Activated CD8-positive, alpha-beta T cell treated with anti-CD3 and anti-CD28 coated beads for 36 hours (primary cell): Measurements from ENCODE around the gene SIAE. TPM values are rescaled to one million over a fixed set of nuclear protein-coding genes. Genes with fewer than 3 reads are reported as not detected.
A peak's percentile ranks its signal among the peaks of the same experiment; 100 is the strongest.

Source experiments
- ATAC-seq: fragments of 200-7000 bp; cut with Tn5 transposase; one replicate; pipeline ENCODE4 v1.10.0; 2021; ENCODE audit warnings: mild to moderate bottlenecking, moderate library complexity
- CTCF ChIA-PET: fragments of 350-600 bp; sonication (Branson Sonifier 250); formaldehyde crosslinking; loops from one replicate; lab custom pipeline; 2021; ENCODE audit warnings: antibody characterized with exemption; lab: Charles Lee
- POLR2A ChIA-PET: fragments of 350-600 bp; sonication (Branson Sonifier 250); formaldehyde crosslinking; loops from one replicate; lab custom pipeline; 2021; ENCODE audit warnings: antibody characterized with exemption; lab: Charles Lee
- DNase-seq: peaks from one replicate; pipeline ENCODE4 v3.0.0-alpha.2; 2020
- H3K27ac Mint-ChIP-seq: one replicate; pipeline ENCODE4 v1.8.0; 2021; ENCODE audit warnings: mild to moderate bottlenecking, mixed read lengths
- H3K27me3 Mint-ChIP-seq: one replicate; pipeline ENCODE4 v1.8.0; 2021; ENCODE audit warnings: mixed read lengths
- H3K36me3 Mint-ChIP-seq: one replicate; pipeline ENCODE4 v1.8.0; 2021; ENCODE audit warnings: low read depth, mixed read lengths
- H3K4me1 Mint-ChIP-seq: one replicate; pipeline ENCODE4 v1.8.0; 2021; ENCODE audit warnings: low read depth, mixed read lengths
- H3K4me3 Mint-ChIP-seq: one replicate; pipeline ENCODE4 v1.8.0; 2021; ENCODE audit warnings: mild to moderate bottlenecking, moderate library complexity, mixed read lengths
- H3K9me3 Mint-ChIP-seq: one replicate; pipeline ENCODE4 v1.8.0; 2021; ENCODE audit warnings: mixed read lengths
- CTCF ChIP-seq: fragments of 200-600 bp; IDR thresholded peaks from one replicate; pipeline ENCODE4 v1.8.0; 2022; ENCODE audit warnings: antibody characterized with exemption, mild to moderate bottlenecking
- intact Hi-C: fragments of 100-400 bp; cut with micrococcal nuclease; formaldehyde crosslinking; loops from one replicate; pipeline ENCODE4 v1.10.0; 2022
- total RNA-seq, 2 experiments: library from RNA; stranded (reverse); gene quantifications; one replicate each; pipeline ENCODE4 v1.2.3, GENCODE V29; 2021

Gene SIAE
- total RNA-seq, 2 experiments from 2014 or later = 5.0 to 6.2 TPM

GRCh38 chr11:124623861-124624525 lies 49.5 kb downstream of the SIAE start:
- POLR2A ChIA-PET = interaction anchor here (1.0 kb wide), 1 partner anchor 19 kb away, joined by 3 read pairs; no protein-coding TSS in a partner anchor

GRCh38 chr11:124622531-124623451 lies 50.7 kb downstream of the SIAE start, which contains the start of gene TBRG1:
TSS of gene TBRG1 (plus strand) at chr11:124622864. CDS start at chr11:124623084, 220 bp downstream.
- H3K4me1 Mint-ChIP-seq = peaks cover 29% of the 10 kb centered on the region

More at GRCh38 chr11:124623861-124624525, 49.5 kb downstream of the SIAE start:
- DNase-seq (no peak), ATAC-seq (no peak)
- Mint-ChIP-seq H3K9me3 (no peaks in the 10 kb centered on the region), H3K27ac (peak overlapping the region; percentile 93), H3K36me3 (peaks cover 27% of the 10 kb centered on the region), H3K27me3 (peaks cover 6% of the 10 kb centered on the region), H3K4me1 (peaks cover 31% of the 10 kb centered on the region), H3K4me3 (peak overlapping the region; percentile 86)
- TF ChIP-seq CTCF = no peak
- CTCF ChIA-PET = interaction anchor here (1.0 to 3.1 kb wide), 6 partner anchors 10 to 175 kb away, joined by 3 to 15 read pairs (median 3); no protein-coding TSS in a partner anchor
- intact Hi-C loops = no loop called here

GRCh38 chr11:124618863-124619262 lies 54.7 kb downstream of the SIAE start:
- ATAC-seq (no peak), DNase-seq (no peak)
- Mint-ChIP-seq H3K36me3 (no peaks in the 10 kb centered on the region), H3K27ac (no peak overlapping the region), H3K27me3 (peaks cover 10% of the 10 kb centered on the region), H3K4me3 (no peak overlapping the region), H3K4me1 (peaks cover 5% of the 10 kb centered on the region), H3K9me3 (no peaks in the 10 kb centered on the region)
- intact Hi-C loops = no loop called here
- CTCF ChIA-PET = interaction anchor here (1.2 to 1.8 kb wide), 3 partner anchors 12 to 25 kb away, joined by 3 to 4 read pairs (median 3); no protein-coding TSS in a partner anchor
- POLR2A ChIA-PET = interaction anchor here (0.9 kb wide), 1 partner anchor 51 kb away, joined by 4 read pairs; no protein-coding TSS in a partner anchor
- no peak for TF ChIP-seq CTCF

More at GRCh38 chr11:124622531-124623451, 50.7 kb downstream of the SIAE start, which contains the start of gene TBRG1:
- ChIA-PET POLR2A (interaction anchor here (0.6 to 1.2 kb wide), 6 partner anchors 10 to 247 kb away, joined by 3 to 4 read pairs (median 3); no protein-coding TSS in a partner anchor), CTCF (interaction anchor here (0.6 to 1.6 kb wide), 8 partner anchors 11 to 176 kb away, joined by 3 to 4 read pairs (median 4); no protein-coding TSS in a partner anchor)
- no peaks in the 10 kb centered on the region for H3K9me3 Mint-ChIP-seq
- DNase-seq (peak; percentile 88), ATAC-seq (peak; percentile 98)
- peaks cover 6% of the 10 kb centered on the region for H3K27me3 Mint-ChIP-seq
- H3K4me3 Mint-ChIP-seq = peak within 1 kb of the TSS; percentile 86
- TF ChIP-seq CTCF = no peak
- H3K36me3 Mint-ChIP-seq = peaks cover 21% of the 10 kb centered on the region
- H3K27ac Mint-ChIP-seq = peak within 1 kb of the TSS; percentile 93
- intact Hi-C loops = no loop called here

- peaks cover 10% of the 10 kb centered on the region for H3K4me1 Mint-ChIP-seq
- TF ChIP-seq CTCF = no peak
- no peaks in the 10 kb centered on the region for H3K9me3 Mint-ChIP-seq
- no peak overlapping the region for H3K4me3 Mint-ChIP-seq
- POLR2A ChIA-PET = interaction anchor here (1.5 kb wide), 1 partner anchor 10 kb away, joined by 4 read pairs; the partner anchor contains the start of gene TBRG1
- no peaks in the 10 kb centered on the region for H3K36me3 Mint-ChIP-seq
- peaks cover 4% of the 10 kb centered on the region for H3K27me3 Mint-ChIP-seq
- H3K27ac Mint-ChIP-seq = peak overlapping the region; percentile 24
- DNase-seq = no peak
- CTCF ChIA-PET = no interaction called here
- no peak for ATAC-seq
- intact Hi-C loops = no loop called here
These were observed 60.8 kb downstream of the SIAE start for GRCh38 chr11:124612567-124613246.
